HT1080 (cell line): ENCODE data around the gene GPR15LG. TPM values are rescaled to one million over a fixed set of nuclear protein-coding genes. Genes with fewer than 3 reads are reported as not detected.

Experiments used
- DNase-seq: peaks from one replicate; pipeline ENCODE4 v3.0.0-alpha.2; 2015; ENCODE audit warnings: low read depth
- total RNA-seq: library from RNA; depleted of rRNA; stranded (reverse); fragments of >200 nt; shearing (Covaris generic); gene quantifications from 2 replicates; pipeline ENCODE4 v1.2.3, GENCODE V29; 2014

GPR15LG gene
- total RNA-seq, 1 experiment from 2014 or later: not detected

DNA sequence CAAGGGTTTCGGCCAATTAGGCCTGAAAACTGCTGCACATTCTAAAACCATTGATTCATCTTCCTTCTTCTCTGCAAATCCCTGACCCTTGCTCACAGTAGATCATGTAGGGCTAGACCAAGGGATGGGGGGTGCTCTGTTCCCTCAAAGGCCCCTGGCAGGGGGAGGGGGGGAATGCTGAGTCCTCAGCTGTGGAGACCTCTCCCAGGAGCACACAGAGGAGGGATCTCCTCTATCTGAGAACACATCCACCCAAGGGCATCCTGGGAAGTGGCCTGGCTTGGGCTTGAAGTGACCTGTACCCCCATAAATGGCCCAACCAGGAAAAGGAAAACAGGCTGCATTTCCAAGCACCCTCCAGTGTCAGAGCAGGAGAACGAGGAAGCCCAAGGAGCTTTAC is 19.7 kb downstream of the GPR15LG start:
- no peak for DNase-seq

DNA sequence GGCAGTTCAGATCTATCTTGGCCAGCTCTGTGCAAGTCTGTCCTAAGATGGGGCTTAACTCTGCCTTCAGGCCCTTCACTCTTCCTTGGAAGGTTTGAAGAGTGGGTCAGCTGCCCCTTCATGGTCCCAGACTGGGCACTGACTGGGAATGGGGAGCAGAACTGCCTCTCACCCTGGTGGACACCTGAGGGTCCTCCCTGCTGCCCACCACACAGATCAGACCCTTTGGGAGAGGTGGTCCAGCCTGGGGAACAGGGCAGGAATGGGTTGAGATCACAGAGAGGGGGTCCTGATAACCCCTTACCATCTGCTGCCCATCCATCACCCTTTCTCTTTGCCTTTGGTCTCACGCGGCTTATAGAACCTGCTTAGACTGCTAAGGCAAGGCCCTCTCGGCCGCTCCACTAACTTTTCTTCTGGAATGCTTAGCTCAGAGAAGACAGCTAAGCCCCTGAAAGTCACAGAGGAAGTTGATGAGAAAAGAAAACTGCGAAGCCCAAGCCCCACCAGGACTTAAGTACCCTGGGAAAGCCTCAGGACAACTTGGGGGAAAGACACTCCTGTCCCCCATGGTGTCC is 20.3 kb downstream of the GPR15LG start:
- DNase-seq: no peak

DNA sequence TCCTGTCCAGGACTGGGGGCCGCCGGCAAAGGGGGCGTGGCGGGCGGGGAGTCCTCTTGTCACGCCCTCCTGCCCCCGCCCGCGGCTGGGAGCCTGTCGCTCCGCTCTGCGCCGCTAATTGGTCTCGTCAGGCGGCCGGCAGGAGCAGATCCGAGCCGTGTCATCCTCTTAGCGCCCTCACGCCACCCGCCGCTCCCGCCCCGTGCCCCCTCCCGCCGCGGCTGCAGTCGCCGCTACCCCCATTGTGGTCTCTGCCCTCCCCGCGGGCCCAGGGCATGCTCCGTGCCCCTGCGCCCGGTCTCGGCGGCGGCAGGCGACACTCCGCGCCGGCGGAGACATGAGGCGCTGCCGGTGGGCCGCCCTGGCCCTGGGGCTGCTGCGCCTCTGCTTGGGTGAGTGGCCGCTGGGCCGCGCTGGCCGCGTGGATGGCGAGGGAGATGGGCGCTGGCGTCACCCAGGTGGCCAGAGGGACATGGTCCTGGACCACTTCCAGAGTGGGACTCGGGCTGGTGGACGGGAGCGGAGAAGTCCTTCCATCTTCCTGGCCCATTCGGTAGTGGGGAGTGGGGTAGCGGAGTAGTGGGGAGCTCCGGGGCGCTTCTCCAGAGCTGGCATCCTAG is 20.9 kb downstream of the GPR15LG start, which contains the start of gene CDHR1:
TSS of gene CDHR1 (plus strand) at position 114 of the 620 bp plus-strand sequence. CDS start at position 338, 224 bp downstream.
- no peak for DNase-seq

DNA sequence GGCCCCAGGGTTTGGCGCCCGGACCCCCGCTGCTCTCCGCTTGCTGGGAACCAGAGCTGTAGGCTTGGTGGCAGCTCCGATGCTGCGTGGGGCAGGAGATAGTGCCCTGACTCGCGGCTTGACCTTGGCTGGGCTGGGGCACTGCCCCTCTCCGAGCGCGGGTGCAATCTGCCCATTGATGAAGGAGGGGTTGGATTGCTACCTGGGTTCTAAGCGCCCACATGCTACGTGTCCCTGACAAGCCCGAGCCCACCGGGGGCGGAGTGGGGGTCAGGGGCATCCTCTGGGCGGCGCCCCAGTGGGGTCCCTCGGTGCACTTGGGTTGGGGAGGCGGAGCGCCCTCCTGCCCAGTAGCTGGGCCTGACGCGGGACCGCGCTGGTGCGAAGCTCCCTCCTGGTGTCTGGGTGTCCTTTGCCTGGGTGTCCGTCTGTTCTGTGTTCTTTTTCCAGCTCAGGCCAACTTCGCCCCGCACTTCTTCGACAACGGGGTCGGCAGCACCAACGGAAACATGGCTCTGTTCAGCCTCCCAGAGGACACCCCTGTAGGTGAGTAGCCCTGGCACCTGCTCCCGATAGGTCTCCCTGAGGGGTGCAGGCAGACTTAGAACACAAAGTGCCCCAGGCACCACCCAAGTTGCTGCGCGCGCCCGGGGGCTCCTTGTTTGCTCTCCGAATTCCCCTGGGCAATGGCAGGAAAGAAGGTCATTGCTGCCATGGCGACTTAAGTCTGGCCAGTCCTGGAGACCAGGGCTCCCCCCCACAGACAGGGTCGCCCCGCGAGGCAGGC is 21.6 kb downstream of the GPR15LG start:
- DNase-seq: no peak

DNA sequence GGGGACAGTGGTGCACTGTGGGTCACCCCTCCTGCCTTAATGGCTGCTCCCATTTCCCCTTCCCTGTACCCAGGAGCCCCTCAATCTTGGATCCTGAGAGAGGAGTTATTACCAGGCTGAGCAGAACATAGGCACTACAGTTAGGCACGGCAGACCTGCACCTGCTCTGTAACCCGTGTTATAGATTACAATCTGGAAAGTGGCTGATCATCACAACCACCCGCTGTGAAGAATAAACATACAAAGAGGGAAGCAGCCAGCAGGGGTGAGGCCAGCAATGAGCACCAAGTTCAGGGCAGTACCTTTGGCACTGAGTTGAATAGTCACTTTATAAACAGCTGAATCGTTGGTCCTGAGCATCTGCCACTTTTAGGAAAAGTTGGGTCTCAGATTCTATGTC is 22.5 kb downstream of the GPR15LG start:
- no peak for DNase-seq

DNA sequence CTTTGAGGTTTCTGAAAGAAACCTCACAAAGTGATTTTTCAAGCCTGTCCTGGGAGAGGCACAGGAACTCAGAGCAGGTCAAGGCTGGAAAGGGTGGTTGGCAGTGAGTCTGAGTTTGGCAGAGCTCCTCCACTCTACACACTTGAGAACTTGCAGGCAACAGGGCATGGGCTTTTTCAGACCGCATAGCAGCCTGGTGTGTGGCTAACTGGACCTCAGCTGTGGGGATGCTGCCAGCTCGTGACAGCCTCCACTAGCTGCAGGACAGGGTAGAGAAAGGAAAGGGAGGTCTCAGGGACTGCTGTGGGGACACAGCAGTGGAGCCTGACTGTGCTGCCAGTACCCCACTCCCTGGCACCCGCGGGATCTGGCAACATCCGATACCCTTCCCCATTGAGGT is 23.3 kb downstream of the GPR15LG start:
- DNase-seq: no peak

DNA sequence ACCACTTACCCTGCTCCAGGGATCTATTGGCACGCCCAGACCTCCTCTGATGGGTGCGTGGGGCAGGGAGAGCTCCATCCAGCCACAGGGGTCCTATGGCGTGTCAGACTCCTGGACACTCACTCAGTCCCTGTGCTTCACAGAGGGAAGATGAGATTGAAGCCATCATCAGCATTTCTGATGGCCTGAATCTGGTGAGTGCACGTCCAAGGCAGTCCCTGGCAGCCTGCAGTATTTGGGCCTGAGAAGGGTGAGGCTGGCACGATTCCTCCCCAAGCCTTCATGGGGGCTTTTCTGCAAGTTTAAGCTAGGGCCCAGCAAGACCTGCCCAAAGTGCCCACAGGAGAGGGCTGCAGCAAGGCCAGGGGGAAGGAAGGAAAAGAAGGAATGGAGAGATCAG is 24.0 kb downstream of the GPR15LG start:
- no peak for DNase-seq

DNA sequence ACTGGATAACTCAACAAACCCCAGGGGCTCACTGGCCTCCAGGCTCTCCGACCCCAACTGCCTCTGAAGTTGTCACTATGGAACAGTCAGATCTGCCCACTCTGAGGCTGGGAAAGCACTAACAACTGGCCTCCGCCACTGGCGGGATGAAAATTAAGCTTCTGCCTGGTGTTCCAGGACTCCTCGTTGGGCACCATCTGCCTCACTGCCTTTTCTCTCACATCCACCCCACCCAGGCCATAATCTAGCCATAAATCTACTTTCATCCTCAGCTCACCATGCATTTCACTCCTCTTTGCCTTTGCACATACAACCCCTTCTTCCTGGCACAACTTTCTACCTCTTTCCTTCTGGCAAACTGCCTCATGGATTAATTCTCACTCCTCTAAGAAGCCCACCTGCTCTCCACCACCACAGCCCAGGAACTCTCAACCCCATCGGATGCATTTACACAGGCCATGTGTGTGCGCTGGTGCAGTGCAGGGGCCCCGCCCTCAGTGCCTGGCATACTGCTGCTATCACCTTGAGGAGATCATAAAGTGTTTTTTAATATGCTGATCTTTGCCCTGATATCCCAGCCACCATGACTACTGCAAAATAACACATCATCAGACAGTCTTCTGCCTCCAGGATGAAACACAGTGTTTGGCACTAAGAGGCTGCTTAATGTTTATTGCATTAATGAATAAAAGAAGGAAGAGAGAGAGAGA is 24.8 kb downstream of the GPR15LG start:
- no peak for DNase-seq

DNA sequence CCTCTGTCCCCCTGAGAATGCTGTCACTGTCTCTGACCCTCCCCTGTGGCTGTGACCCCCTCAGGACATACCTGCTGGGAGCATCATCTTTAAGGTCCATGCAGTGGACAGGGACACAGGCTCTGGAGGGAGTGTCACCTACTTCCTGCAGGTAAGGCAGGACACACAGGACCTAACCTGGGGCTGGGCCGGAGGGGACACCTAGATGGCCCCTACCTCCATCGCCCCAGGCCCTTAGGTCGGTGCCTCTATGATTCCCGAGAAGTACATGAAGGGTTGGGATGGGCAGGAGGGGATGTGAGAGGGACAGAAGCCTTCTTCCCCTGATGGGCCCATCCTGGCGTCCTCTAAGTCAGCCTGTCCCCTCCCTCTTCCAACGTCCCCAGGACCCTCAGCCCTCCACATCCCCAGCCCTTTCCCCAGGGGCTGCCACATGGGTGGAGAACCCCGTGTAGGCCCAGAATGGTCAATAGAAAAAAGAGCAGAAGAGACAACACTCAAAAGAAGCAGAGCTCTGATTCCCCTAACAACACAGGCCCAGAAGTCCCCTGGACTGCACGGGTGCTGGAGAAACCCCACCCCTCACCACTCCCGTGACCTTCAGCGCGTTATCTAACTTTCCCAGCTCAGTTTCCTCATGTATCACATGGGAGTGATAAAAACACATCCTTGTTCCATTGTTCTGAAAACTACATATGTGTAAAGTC is 27.1 kb downstream of the GPR15LG start:
- no peak for DNase-seq

DNA sequence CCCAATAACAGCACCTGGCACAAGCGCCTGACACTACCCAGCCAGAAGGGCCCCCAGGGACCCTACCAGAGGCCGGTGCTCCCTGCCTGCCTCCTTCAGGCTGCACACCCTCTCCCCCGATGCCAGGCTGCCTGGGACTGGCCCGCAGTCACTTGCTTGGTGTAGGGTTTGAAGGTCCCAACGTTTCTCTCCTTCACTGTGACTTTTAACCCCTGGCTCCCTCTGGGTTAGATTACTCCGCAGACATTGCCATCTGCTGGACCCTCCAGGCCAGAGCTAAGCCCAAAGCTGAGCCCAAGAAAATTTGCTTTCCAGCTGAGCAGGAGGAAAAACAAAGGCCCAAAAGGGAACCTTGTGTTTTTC is 27.6 kb downstream of the GPR15LG start:
- DNase-seq: no peak

DNA sequence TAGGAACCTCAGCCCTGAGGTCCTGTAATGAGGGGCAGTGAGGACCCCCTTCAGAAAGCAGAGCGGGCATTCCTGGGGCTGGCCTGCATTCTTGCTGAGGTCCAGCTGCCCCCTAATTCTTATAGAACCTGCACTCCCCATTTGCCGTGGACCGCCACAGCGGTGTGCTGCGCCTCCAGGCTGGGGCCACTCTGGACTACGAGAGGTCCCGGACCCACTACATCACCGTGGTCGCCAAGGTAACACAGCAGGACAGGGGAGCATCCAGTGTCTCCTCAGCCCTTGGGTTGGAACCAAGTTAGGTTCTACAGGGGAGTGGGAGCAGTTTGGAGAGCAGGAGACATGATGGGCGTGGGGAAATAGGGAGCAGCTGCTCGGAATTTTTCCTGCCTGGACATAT is 28.1 kb downstream of the GPR15LG start:
- DNase-seq: no peak

DNA sequence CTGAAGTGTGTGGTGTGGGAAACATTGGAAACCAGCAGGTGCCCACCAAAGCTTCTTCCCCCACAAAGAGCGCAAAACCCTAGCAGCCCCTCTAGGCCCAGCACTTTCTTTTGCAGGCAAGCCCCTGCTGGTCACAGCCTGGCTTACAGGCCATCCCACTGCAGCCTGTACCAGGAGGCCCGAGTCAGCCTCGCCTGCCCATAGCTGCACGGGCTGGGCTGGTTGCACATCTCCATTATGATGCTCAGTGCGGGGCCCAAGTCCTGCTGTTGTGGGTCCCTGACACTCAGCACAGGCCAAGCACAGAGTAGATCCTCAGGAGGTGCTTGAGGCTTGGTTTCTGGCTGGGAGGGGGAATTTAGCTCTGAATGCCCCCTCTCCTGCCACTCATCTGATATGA is 28.7 kb downstream of the GPR15LG start:
- DNase-seq: no peak

DNA sequence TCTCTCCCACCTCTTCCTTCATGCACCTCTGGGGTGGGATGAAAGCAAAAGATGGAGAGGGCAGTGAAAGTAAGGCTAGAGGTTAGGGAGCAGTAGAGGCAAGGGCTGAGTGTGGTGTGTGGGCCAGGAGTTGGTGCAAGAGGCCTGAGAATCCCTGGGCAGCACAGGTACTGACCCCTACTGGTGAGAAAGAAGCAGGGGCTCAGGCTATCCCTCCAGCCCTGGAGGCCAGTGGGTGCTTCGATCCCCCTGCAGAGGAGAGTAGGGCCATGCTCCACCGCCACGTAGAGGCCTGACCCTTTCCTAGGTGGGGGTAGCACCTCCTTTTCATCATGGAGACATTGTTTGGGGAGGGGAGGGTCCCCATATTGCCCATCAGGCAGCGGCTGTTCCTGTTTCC is 30.5 kb downstream of the GPR15LG start:
- peak; percentile 8 for DNase-seq

DNA sequence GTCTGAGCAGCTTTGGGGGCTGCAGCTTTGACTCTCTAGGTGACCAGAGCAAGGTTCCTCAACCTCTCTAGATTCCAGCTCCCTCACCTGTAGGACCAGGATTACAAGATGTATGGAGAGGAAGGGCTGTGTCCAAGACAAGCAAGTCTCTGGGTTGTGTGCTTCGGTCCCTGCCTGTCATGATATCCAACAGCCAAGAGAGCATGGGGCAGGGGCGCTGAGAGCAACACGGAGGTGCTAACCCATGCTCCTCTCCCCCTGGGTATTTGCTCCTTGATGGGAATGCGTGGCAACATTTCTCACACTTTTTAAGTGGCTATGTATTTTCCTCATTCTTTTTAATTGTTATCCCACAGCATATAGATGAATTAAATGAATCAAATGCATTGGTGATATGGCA is 31.0 kb downstream of the GPR15LG start:
- DNase-seq: no peak

DNA sequence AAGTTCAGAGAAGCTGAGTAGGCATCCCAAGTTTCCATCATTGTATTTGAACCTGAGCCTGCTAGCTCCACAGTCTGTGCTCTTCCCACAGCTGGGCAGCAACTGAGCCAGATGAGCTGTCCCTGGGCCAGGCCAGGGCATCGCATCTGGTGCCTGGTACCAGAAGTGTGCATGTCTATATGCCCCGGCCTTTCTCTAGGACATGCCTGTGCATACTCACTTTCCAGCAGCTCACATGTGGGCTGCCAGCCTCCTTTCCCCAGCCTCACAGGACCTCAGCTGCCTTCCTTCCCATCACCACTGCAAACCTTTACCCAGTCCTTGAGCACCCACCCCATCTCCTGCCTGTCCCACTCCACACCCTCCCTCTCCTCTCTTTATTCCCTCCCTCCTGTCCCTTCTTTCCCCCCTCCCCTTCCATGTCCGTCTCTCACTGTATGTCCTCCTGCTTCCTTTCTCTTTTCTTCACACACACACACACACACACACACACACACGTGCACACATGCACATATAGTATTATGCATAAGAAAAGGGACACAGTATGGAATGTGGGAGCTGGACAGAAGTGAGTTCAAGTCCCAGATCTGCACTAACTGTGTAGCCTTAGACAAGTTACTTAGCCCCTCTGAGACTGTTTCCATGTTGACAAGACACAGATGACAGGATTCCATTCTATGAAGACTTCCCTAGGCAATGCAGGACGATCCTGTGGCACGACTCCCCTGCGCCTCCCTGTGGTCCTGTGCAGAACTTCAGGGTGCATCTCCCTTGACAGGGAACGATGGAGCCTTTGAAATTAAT is 31.6 kb downstream of the GPR15LG start:
- DNase-seq: peak; percentile 52

DNA sequence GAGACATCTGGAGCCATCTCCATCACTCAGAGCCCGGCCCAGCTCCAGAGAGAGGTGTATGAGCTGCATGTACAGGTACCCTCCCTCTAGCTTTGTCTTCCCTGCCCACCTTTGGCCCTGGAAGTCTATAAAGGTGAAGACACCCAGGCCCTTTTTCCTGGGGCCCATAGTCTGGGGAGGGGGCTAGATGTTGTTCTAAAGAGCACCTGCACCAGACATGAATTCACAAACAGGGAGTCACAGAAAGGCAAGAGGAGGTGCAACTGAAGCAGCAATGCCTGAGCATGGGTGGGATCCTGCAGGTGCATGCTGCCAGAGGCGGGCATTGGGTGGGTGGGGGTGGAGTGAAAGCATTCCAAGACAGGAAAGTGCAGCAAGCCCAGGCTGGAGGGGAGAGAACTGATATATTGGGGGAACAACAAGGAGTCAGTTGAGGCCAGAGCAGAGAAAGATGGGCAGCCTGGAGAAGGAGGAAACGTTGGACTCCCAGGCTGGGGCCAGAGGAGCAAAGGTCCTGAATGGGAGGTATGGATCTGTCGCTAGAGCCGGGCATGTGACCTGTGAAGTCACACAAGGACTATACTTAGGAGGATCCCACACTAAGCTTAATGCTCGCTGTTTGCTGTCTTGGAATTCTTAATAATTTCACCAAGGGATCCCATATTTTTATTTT is 32.4 kb downstream of the GPR15LG start:
- no peak for DNase-seq

DNA sequence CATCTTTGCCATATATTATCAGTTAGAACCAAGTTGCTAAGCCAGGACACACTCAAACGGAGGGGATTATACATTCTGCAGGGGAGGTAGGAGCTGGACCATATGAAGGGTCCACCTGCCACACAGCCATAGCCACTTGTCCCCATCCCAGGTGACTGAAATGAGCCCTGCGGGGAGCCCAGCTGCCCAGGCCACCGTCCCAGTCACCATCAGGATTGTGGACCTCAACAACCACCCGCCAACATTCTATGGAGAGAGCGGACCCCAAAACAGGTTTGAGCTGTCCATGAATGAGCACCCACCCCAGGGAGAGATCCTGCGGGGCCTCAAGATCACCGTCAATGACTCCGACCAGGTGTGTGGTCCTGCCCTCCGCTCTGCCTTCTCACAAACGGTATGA is 34.4 kb downstream of the GPR15LG start:
- DNase-seq: no peak

DNA sequence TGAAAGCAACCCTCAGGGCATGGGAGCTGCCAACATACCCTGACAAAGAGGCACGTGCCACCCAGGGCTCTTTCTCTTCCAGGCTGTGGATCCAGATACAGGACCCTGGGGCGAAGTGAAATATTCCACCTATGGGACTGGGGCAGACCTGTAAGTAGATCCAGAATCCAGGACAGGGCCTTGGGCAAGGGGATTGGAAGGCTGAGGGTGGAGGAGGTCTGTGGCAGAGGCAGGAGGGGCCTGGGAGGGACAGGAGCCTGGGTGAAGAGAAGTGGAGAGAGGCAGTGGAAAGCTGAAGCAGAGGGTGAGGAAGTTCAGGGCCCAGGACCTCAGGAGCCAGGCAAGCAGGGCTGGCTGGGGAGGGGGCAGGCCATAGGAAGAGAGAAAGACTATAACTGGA is 38.0 kb downstream of the GPR15LG start:
- no peak for DNase-seq

DNA sequence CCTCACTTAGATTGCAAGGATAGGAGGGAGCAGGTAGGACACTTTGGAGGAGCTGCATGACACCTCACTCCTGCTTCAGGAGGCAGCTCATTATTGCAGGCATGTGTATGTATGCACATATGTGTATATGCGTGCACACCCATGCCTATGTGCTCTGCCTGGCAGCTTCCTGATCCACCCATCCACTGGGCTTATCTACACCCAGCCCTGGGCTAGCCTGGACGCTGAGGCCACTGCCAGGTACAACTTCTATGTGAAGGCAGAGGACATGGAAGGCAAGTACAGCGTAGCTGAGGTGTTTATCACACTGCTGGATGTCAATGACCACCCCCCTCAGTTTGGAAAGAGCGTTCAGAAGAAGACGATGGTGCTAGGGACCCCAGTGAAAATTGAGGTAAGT is 38.4 kb downstream of the GPR15LG start:
- DNase-seq: no peak

DNA sequence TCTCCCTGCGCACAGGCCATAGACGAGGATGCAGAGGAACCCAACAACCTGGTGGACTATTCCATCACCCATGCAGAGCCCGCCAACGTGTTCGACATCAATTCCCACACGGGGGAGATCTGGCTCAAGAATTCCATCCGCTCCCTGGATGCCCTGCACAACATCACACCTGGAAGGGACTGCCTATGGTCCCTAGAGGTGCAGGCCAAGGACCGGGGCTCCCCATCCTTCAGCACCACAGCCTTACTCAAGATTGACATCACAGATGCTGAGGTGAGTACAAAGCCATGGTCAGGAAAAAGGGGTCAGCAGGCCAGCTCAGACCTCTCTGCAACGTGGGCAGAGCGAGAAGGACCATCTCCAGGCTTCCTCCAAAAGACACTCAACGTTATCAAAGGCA is 39.5 kb downstream of the GPR15LG start:
- no peak for DNase-seq
